Liver (tissue), 9 donors: ENCODE measurements around the gene ITPK1. TPM values are rescaled to one million over a fixed set of nuclear protein-coding genes. Genes with fewer than 3 reads are reported as not detected.

Experiments used
- DNase-seq: peaks from one replicate; pipeline ENCODE4 v3.0.0-alpha.2; 2017; ENCODE audit warnings: low spot score
- H3K27ac ChIP-seq, 2 donors: one replicate each; pipeline ENCODE4 v1.7.0; 2013; ENCODE audit warnings: inconsistent platforms in 2 of 2, low read length in 2 of 2, control low read depth in 1 of 2, low read depth in 1 of 2, mild to moderate bottlenecking in 1 of 2
- H3K27me3 ChIP-seq, 4 donors: one replicate each; pipeline versions ENCODE4 v1.6.1 to v1.7.0; 2013; ENCODE audit warnings: low read length in 3 of 4, inconsistent platforms in 1 of 4, mild to moderate bottlenecking in 1 of 4, moderate library complexity in 1 of 4; ENCODE audit not compliant: control insufficient read depth in 4 of 4, insufficient read depth in 4 of 4
- H3K36me3 ChIP-seq, 4 donors: one replicate each; pipeline versions ENCODE4 v1.6.1 to v1.7.0; 2013; ENCODE audit warnings: low read length in 3 of 4, mild to moderate bottlenecking in 3 of 4, low read depth in 1 of 4, moderate library complexity in 1 of 4; ENCODE audit not compliant: control insufficient read depth in 4 of 4, insufficient read depth in 3 of 4
- H3K4me1 ChIP-seq, 4 donors: one replicate each; pipeline versions ENCODE4 v1.6.1 to v1.7.0; 2013; ENCODE audit warnings: low read length in 3 of 4, mild to moderate bottlenecking in 3 of 4, moderate library complexity in 1 of 4; ENCODE audit not compliant: control insufficient read depth in 4 of 4, insufficient read depth in 4 of 4
- H3K4me3 ChIP-seq, 3 donors: one replicate each; pipeline versions ENCODE4 v1.6.1 to v1.7.0; 2013; ENCODE audit warnings: low read length in 3 of 3, control low read depth in 1 of 3, low read depth in 1 of 3, mild to moderate bottlenecking in 1 of 3
- H3K9ac ChIP-seq, 2 donors: one replicate each; pipeline ENCODE4 v1.7.0; 2013; ENCODE audit warnings: low read length in 2 of 2, mild to moderate bottlenecking in 2 of 2, moderate library complexity in 2 of 2, control low read depth in 1 of 2, low read depth in 1 of 2
- H3K9me3 ChIP-seq, 4 donors: one replicate each; pipeline versions ENCODE4 v1.6.1 to v1.7.0; 2013; ENCODE audit warnings: low read length in 3 of 4; ENCODE audit not compliant: control insufficient read depth in 4 of 4
- CTCF ChIP-seq: fragments of 150-350 bp; IDR thresholded peaks from 2 replicates; pipeline ENCODE4 v1.5.1; 2017; ENCODE audit warnings: improper control_type of control experiment, low read depth, low read length; ENCODE audit not compliant: missing input control
- EGR1 ChIP-seq, 2 donors: IDR thresholded peaks; 2 replicates each; pipeline ENCODE4 v1.6.1; 2016 to 2018; ENCODE audit warnings: antibody characterized with exemption in 2 of 2, low read depth in 2 of 2
- HNF4A ChIP-seq, 2 donors: conservative IDR thresholded peaks; 2 replicates each; pipeline ENCODE4 v1.6.1; 2016; ENCODE audit warnings: antibody characterized with exemption in 2 of 2, mild to moderate bottlenecking in 2 of 2
- MAX ChIP-seq: IDR thresholded peaks from 2 replicates; pipeline ENCODE4 v1.6.1; 2016; ENCODE audit warnings: antibody characterized with exemption
- NR2F2 ChIP-seq: IDR thresholded peaks from 2 replicates; pipeline ENCODE4 v1.6.1; 2016; ENCODE audit warnings: antibody characterized with exemption
- RAD21 ChIP-seq, 2 donors: IDR thresholded peaks; 2 replicates each; pipeline ENCODE4 v1.6.1; 2016; ENCODE audit warnings: antibody characterized with exemption in 2 of 2, mild to moderate bottlenecking in 2 of 2
- REST ChIP-seq: IDR thresholded peaks from 2 replicates; pipeline ENCODE4 v1.6.1; 2016; ENCODE audit warnings: antibody characterized with exemption, mild to moderate bottlenecking
- RXRA ChIP-seq, 2 donors: IDR thresholded peaks; 2 replicates each; pipeline ENCODE4 v1.6.1; 2017 to 2018; ENCODE audit warnings: antibody characterized with exemption in 2 of 2, mild to moderate bottlenecking in 1 of 2
- SP1 ChIP-seq: IDR thresholded peaks from 2 replicates; pipeline ENCODE4 v1.6.1; 2018; ENCODE audit warnings: antibody characterized with exemption, mild to moderate bottlenecking
- YY1 ChIP-seq: IDR thresholded peaks from 2 replicates; pipeline ENCODE4 v1.6.1; 2016; ENCODE audit warnings: antibody characterized with exemption, mild to moderate bottlenecking
- WGBS: extraction: QIAGEN DNeasy Blood & Tissue Kit; methylation state at CpG from one replicate; pipeline ENCODE4 v1.1.7; 2013; 5-methylcytosine and 5-hydroxymethylcytosine counted together
- polyA plus RNA-seq, 2 donors: library from polyadenylated mRNA; stranded (reverse) in 1 of 2; unstranded in 1 of 2; fragments of 200-250 nt in 1 of 2; fragments of >200 nt in 1 of 2; fragmentation: Nextera tagmentation in 1 of 2; extraction: Ambion mirVana in 1 of 2; gene quantifications; one replicate each; pipeline versions ENCODE4 v1.2.1 to v1.2.3, GENCODE V29; 2013 to 2015
- total RNA-seq, 2 donors: library from RNA; depleted of rRNA; stranded (reverse); fragments of >200 nt; gene quantifications; one replicate each; pipeline ENCODE4 v1.2.3, GENCODE V29; 2014
- donor health status: healthy.
- donor health status: healthy.
- donor health status: healthy.
- donor health status: healthy.
- donor health status: healthy.

Gene ITPK1
- total and polyA plus RNA-seq, 4 donors, result 9.0 to 41.2 (median 20.4) TPM

- no peaks in the 10 kb centered on the region for H3K36me3 ChIP-seq
- no peak for DNase-seq
- no peak overlapping the region for H3K9ac ChIP-seq
- 76% methylated on average over 12 of the region's 12 CpGs for WGBS
- peaks cover 13 to 26% (median 23%) of the 10 kb centered on the region in 4 donors for H3K4me1 ChIP-seq
- H3K9me3 ChIP-seq, result no peaks in the 10 kb centered on the region
- no peak overlapping the region for H3K4me3 ChIP-seq
- H3K27me3 ChIP-seq, result no peaks in the 10 kb centered on the region
- H3K27ac ChIP-seq, result no peak overlapping the region
- peak in 1 of 2 donors; percentile 76 for TF ChIP-seq RXRA (IDR thresholded peaks at IDR 0.05)
- TF ChIP-seq MAX, result no peak
- TF ChIP-seq EGR1 (IDR thresholded peaks at IDR 0.05; ENCODE audit: low read depth in 2 of 2), result peak in 1 of 2 donors; percentile 58
- TF ChIP-seq HNF4A (conservative IDR thresholded peaks at IDR 0.05), result peak in 1 of 2 donors; percentile 34
- TF ChIP-seq CTCF, result no peak
Measured at GRCh38 chr14:93036652-93037345, 78.9 kb downstream of the ITPK1 start.

- 71% methylated on average over 22 of the region's 22 CpGs for WGBS
- H3K27me3 ChIP-seq, result no peaks in the 10 kb centered on the region
Measured at GRCh38 chr14:93035917-93036651, 79.6 kb downstream of the ITPK1 start.

More at GRCh38 chr14:93035917-93036651, 79.6 kb downstream of the ITPK1 start:
- Histone ChIP-seq H3K36me3 (no peaks in the 10 kb centered on the region), H3K27ac (no peak overlapping the region), H3K9ac (no peak overlapping the region), H3K9me3 (no peaks in the 10 kb centered on the region), H3K4me1 (peaks cover 13 to 26% (median 21%) of the 10 kb centered on the region in 4 donors), H3K4me3 (no peak overlapping the region)
- DNase-seq, result peak; percentile 56
- TF ChIP-seq HNF4A (conservative IDR thresholded peaks at IDR 0.05), result peak; percentile 58 to 82
- TF ChIP-seq RAD21 (IDR thresholded peaks at IDR 0.05), result peak in 1 of 2 donors; percentile 22
- no peak for TF ChIP-seq REST
- TF ChIP-seq RXRA (IDR thresholded peaks at IDR 0.05), result peak; percentile 82 to 84
- peak; percentile 20 for TF ChIP-seq SP1
- TF ChIP-seq NR2F2, result peak; percentile 98
- no peak for TF ChIP-seq YY1
